Activated CD4-positive, alpha-beta T cell treated with anti-CD3 and anti-CD28 coated beads, Interleukin-2, amount 50 U/mL, for 4 hours (primary cell): Measurements from ENCODE around the gene TMEM217.

Source experiments
- DNase-seq, 2 experiments: peaks; one replicate each; pipeline ENCODE4 v3.0.0-alpha.2; 2020

The TMEM217 gene

DNA sequence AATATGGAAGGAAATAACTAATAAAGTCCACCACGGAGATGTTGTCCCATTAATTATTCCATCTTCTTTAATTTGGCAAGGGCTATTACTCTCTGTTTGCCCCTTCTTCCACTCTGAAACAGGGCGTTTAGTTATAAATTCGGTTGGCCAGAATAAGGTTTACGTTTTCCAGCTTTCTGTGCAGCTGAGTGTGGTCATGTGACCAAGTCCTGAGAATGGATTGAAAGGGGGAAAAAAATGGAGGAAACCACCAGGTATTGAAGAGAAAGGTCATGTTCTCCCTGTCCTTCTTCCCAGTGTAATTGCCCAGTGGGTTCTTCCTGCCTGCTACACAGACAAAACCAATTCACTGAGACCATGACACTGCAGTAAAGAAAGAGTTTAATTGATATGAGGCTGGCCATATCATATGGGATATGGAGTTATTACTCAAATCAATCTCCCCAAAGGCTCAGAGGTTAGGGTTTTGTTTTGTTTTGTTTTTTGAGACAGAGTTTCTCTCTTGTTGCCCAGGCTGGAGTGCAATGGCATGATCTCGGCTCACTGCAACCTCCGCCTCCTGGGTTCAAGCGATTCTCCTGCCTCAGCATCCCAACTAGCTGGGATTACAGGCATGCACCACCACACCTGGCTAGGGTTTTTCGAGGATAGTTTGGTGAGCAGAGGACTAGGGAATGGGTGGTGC, 14.7 kb downstream of the TMEM217 start:
- DNase-seq: no peak

GRCh38 chr6:37242429-37243052, 15.4 kb downstream of the TMEM217 start:
- no peak for DNase-seq

- no peak for DNase-seq
Observed at GRCh38 chr6:37241775-37242428, 16.0 kb downstream of the TMEM217 start.

DNA sequence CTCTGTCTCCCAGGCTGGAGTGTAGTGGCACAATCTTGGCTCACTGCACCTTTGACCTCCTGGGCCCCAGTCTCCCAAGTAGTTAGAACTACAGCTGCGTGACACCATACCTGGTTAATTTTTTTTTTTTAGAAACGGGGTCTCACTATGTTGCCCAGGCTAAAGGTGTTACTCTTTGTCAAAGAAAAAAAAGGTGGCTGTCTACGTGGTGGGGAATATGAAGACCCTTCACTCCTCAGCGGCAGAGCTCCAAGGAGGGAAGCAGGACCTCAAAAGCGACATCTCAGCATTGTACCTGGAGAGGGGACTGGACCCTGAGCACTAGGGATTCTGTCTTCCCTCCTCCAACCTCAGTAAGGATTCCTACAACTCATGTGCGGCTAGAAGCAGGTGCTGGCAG, 16.8 kb downstream of the TMEM217 start:
- no peak for DNase-seq

- DNase-seq: peak; percentile 58 to 71
Observed at GRCh38 chr6:37239950-37240713, 17.8 kb downstream of the TMEM217 start.

- DNase-seq: no peak
Observed at GRCh38 chr6:37239526-37239925, 18.4 kb downstream of the TMEM217 start.

- DNase-seq: no peak
Observed at GRCh38 chr6:37238381-37238780, 19.6 kb downstream of the TMEM217 start.

DNA sequence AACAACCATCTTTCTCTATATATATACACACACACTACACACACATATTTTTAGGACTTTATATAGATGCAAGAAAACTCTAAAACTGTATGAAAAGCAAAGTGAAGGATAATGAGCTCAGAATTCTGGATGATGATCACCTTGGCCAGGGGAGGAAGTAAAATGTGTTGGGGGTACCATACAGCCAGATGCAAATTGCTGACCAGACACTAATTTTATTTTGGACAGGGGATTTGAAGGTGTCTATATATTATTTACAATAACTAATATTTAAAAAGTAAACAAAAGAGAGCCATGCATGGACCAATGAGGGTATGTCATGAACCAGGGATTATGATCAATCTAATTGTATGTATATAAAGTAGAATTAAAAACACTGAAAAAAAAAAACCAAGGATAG, 20.2 kb downstream of the TMEM217 start:
- no peak for DNase-seq

DNA sequence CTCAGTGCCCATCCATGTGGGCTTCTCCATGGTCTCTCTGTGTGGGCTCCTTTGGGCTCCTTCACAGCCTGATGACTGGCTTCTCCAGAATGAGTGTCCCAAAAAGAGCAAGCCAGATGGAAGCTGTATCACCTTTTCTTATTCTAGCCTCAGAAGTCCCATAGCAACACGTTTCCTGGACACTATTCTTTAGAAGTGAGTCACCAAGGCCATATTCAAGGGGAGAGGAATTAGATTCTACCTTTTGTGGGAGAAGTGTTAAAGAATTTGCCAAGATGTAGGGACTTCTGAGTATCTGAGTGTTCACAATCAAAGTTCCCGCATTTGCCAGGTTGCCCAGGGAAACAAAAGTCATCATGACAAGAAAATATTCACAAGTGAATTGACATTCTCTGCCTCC, 21.0 kb downstream of the TMEM217 start:
- DNase-seq: no peak

DNA sequence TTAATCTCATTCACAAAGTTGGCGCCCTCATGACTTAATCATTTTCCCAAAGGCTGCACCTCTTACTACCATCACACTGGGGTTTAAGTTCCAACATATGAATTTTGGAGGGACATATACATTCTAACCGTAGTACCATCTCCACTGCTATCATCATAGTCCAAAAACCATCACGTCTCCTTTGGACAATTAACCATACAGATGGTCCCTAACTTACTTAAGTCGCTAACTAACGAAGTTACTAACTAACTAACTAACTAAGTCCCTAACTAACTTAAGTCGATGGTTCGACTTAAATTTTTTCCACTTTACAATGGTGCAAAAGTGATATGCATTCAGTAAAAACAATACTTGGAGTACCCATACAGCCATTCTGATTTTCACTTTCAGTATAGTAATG, 24.4 kb downstream of the TMEM217 start:
- no peak for DNase-seq

- DNase-seq: no peak
Observed at GRCh38 chr6:37232430-37233017, 25.4 kb downstream of the TMEM217 start.

DNA sequence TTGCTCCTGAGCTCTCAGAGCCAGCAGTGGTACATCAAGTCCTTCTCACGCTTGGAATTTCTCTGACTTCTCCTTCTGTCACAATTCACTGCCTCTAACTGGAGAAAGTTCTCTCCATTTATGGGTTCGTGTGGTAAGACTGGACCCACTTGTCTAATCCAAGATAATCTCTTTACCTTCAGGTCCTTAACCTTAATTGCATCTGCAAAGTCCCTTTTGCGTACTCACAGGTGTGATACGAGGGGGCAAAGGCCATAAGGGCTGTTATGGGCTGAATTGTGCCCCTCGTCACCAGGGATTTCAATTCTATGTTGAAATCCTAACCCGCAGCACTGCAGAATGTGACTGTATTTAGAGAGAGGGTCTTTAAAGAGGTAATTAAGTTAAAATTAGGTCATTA, 27.8 kb downstream of the TMEM217 start:
- DNase-seq: no peak

DNA sequence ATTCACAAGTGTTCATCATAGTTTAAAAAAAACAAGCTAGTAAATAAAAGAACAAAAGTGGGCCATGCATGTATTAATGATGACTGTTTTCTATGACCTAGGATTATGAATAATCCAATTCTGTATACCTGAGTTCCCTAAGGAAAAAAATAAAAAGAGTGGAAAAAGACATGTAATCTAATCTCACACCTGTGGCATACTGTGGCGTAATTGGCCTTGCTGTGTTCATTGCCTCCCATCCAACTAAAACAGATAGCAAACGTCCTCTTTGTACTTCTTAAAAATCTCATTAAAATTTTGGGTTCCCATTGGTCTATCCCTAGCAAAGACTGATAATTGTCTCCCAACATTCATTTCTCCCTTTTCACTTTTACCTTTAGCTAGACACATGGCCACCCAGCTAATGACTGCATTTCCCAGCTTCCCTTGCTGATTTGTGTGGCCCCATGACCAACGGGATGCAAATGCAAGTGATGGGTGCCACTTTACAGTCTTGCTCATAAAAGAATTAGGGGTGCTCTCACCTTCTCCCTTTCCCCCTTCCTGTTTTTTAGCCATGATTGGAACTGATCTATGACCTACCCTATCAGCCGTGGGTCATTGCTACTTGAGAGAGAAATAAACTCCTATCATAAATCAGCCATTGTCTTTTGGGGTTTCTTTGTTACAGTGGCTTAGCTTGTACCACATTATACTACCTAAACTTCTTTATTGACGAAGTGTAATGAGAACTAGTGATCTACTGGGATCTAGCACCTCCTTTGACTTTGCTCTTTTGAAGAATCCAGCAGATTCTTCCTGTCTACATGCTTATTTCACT, 32.4 kb downstream of the TMEM217 start:
- no peak for DNase-seq

DNA sequence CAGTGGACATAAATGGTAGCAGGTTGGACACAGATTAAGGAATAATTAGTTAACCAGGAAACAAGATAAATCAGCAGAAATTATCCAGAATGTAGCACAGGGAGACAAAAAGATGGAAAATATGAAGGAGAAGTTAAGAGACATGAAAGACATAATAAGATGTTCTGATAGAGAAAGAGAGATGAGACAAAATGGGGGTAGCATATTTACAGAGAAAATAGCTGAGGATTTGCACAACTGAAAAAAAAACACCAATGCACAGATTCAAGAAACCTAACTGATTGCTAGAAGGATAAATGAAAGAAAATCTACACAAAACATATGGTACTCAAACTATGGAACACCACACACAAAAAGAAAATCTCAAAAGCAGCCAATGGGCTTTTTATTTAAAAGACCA, 35.0 kb downstream of the TMEM217 start:
- DNase-seq: no peak

GRCh38 chr6:37222125-37222967, 35.6 kb downstream of the TMEM217 start:
- peak; percentile 54 for DNase-seq

DNA sequence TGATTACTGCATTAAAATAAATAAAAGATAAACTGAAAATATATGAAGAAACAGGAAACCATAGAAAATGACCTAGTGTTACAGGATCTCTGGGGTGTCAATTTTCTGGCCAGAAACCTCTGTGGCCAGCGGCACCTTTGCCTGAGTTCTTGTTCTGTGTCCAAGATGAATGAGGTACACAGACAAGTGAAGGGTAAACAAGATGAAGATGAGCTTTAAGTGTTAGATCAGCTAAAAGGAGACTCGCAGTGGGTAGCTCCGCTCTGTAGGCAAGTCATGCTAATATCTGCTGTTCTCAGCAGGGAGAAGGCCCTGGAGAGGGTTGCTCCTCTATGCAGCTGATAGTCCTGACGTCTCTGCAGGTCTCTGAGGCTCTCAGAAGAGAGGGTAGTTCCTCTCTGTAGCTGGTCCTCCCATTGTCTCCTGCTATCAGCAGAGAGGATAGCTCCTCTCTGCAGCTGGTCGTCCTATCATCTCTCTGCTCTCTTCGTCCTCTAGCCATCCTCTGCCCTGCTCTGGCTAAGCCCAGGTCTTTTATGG, 36.3 kb downstream of the TMEM217 start:
- DNase-seq: no peak

DNA sequence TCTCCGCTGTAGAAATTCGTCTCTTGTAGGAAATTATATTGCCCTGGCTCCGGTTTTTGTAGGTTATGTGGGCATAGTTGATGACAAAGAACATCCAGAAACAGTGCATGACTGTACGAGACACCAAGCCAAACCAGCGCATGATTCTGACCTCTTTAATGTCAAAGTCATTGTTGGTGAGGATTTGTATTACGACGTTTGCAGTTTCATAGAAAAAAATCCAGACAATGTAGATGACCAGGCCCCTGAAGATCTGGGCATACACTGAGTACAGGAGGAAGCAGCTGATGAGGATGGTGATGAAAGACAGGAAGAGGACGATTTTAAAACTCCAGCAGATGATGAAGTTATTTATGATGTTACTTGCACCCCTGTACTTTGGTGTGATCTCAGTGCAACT, 39.4 kb downstream of the TMEM217 start:
- DNase-seq: no peak

DNA sequence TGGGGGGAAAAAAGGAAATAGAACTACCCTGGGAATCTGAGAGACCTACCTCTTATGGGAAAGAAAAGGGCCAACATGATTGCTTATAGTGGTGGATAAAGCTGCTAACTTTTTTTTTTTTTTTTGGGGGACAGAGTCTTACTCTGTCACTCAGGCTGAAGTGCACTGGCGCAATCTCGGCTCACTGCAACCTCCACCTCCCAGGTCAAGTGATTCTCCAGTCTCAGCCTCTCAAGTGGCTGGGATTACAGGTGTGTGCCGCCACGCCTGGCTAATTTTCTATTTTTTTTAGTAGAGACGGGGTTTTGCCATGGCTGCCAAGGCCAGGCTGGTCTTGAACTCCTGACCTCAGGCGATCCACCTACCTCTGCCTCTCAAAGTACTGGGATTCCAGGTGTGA, 39.9 kb downstream of the TMEM217 start:
- DNase-seq: no peak

DNA sequence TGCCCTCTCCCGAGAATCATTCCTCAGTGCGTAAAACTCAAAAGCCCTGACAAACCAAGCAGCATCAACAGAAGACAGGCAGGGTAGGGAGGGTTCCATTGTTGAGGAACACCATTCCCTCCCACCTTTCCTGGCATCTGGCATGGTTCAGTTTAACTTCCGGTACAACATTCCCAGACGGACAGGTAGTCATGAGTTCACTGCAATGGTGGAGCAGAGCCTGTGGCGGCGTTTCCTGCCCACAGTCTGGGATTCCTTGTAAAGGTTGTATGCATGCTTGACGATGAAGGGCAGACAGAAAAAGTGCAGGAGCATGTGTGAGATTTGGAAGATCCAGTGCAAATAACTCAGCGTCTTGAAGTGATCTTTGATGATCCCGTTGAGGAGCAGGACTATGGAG, 45.7 kb downstream of the TMEM217 start:
- no peak for DNase-seq

DNA sequence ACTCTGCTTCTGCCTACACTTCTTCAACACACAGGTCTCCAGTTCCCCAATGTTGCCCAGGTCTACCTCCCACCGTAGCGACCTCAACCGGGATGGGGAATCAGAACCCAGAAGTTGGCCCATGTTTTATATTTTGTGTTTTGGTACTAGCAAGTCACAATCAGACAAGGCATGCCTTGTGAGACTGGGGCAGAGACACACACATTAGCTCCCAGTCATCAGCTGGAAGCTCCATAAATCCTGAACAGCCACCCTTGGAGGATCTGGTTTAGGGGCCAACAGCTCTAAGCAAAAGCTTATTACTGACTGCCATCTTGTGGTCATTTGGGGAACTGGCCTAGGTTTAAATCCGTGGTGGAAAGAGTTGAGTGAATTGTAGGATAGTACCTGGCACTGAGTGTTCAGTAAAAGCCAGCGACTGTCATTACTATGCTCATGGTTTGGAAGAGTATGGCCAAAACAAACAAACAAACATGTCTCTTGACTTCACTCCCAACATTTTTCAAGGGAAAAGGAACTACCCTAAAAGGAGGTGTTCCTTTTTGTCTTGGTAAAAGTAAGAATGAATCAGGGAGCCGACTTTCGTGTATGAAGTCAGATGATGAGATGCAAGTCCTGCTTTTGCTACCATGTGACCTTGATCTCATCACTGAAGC, 47.5 kb downstream of the TMEM217 start:
- DNase-seq: peak; percentile 70 to 81
